HepG2 (cell line): ENCODE measurements around the gene ARHGAP32. TPM values are rescaled to one million over a fixed set of nuclear protein-coding genes. Genes with fewer than 3 reads are reported as not detected.

ENCODE experiments used
- ASH2L ChIP-seq: fragments of 300-600, 200-600 bp; sonication (generic); IDR thresholded peaks from 2 replicates; pipeline ENCODE4 v1.7.0; 2017; ENCODE audit warnings: low read depth, mild to moderate bottlenecking, moderate library complexity, mixed read lengths, low read length; ENCODE audit not compliant: insufficient read length
- CCAR2 ChIP-seq: fragments of 200-400 bp; formaldehyde crosslinking; optimal IDR thresholded peaks from 2 replicates; pipeline ENCODE3; 2018; ENCODE audit warnings: low read depth, mild to moderate bottlenecking, low read length, moderate library complexity
- CEBPB ChIP-seq: IDR thresholded peaks from 2 replicates; pipeline ENCODE4 v1.6.1; 2011; ENCODE audit warnings: low read depth, low read length, improper control_type of control experiment, borderline replicate concordance
- EP300 ChIP-seq, 3 experiments: sonication (generic) in 1 of 3; formaldehyde crosslinking in 1 of 3; IDR thresholded peaks; 2 replicates each; pipeline versions ENCODE4 v1.5.1 to v1.6.1; 2011 to 2020; ENCODE audit warnings: low read depth in 2 of 3, low read length in 2 of 3, borderline replicate concordance in 1 of 3, improper control_type of control experiment in 1 of 3, mild to moderate bottlenecking in 1 of 3, missing genetic modification reagents in 1 of 3, moderate library complexity in 1 of 3
- FOXP1 ChIP-seq, 2 experiments: fragments of 450-650 bp in 1 of 2; IDR thresholded peaks; 2 replicates each; pipeline ENCODE4 v1.6.1; 2017 to 2018; ENCODE audit warnings: antibody characterized with exemption in 1 of 2
- HMG20A ChIP-seq: IDR thresholded peaks from 2 replicates; pipeline ENCODE4 v1.6.1; 2016; ENCODE audit warnings: borderline replicate concordance
- HNF4A ChIP-seq: sonication (generic); formaldehyde crosslinking; IDR thresholded peaks from 2 replicates; pipeline ENCODE4 v1.4.0; 2020; ENCODE audit warnings: missing genetic modification reagents
- IRF2 ChIP-seq: IDR thresholded peaks from 2 replicates; pipeline ENCODE4 v1.6.1; 2018; ENCODE audit warnings: missing genetic modification reagents, missing compliant biosample characterization
- NCOR1 ChIP-seq: fragments of 200-600 bp; sonication (generic); IDR thresholded peaks from 2 replicates; pipeline ENCODE4 v1.7.0; 2017; ENCODE audit warnings: antibody characterized with exemption, low read length, borderline replicate concordance
- NR2F1 ChIP-seq, 2 experiments: fragments of 450-650 bp in 1 of 2; formaldehyde crosslinking in 1 of 2; IDR thresholded peaks; 2 replicates each; pipeline versions ENCODE4 v1.5.0 to v1.6.1; 2016 to 2020; ENCODE audit warnings: mild to moderate bottlenecking in 1 of 2, missing compliant biosample characterization in 1 of 2, missing genetic modification reagents in 1 of 2, moderate library complexity in 1 of 2
- NR2F2 ChIP-seq: IDR thresholded peaks from 2 replicates; pipeline ENCODE4 v1.6.1; 2012; ENCODE audit warnings: low read depth, inconsistent platforms, borderline replicate concordance
- NR2F6 ChIP-seq, 2 experiments: IDR thresholded peaks; 2 replicates each; pipeline ENCODE4 v1.6.1; 2016; ENCODE audit warnings: antibody characterized with exemption in 1 of 2, mild to moderate bottlenecking in 1 of 2
- SAP130 ChIP-seq: IDR thresholded peaks from 2 replicates; pipeline ENCODE4 v1.6.1; 2016; ENCODE audit warnings: low read depth
- SMAD1 ChIP-seq: sonication (generic); formaldehyde crosslinking; IDR thresholded peaks from 2 replicates; pipeline ENCODE4 v1.4.0; 2020; ENCODE audit warnings: missing genetic modification reagents, low read depth, mild to moderate bottlenecking, borderline replicate concordance
- SOX5 ChIP-seq: IDR thresholded peaks from 2 replicates; pipeline ENCODE4 v1.6.1; 2016; ENCODE audit warnings: borderline replicate concordance
- SOX6 ChIP-seq, 2 experiments: fragments of 450-650 bp in 1 of 2; sonication (generic) in 1 of 2; formaldehyde crosslinking in 1 of 2; IDR thresholded peaks; 2 replicates each; pipeline versions ENCODE4 v1.4.0 to v1.6.1; 2017 to 2020; ENCODE audit warnings: antibody characterized with exemption in 1 of 2, mild to moderate bottlenecking in 1 of 2, missing genetic modification reagents in 1 of 2
- TBX3 ChIP-seq: fragments of 450-650 bp; IDR thresholded peaks from 2 replicates; pipeline ENCODE4 v1.6.1; 2017; ENCODE audit warnings: antibody characterized with exemption, mild to moderate bottlenecking, inconsistent platforms, borderline replicate concordance
- TOPORS ChIP-seq: sonication (generic); formaldehyde crosslinking; IDR thresholded peaks from 2 replicates; pipeline ENCODE4 v1.8.0; 2023; ENCODE audit warnings: mild to moderate bottlenecking, missing genetic modification reagents
- ZNF619 ChIP-seq: sonication (generic); formaldehyde crosslinking; IDR thresholded peaks from 2 replicates; pipeline ENCODE4 v1.4.0; 2020; ENCODE audit warnings: mild to moderate bottlenecking, missing genetic modification reagents
- ZSCAN31 ChIP-seq: sonication (generic); formaldehyde crosslinking; IDR thresholded peaks from 2 replicates; pipeline ENCODE4 v1.5.0; 2020; ENCODE audit warnings: low read depth, mild to moderate bottlenecking, missing genetic modification reagents
- polyA plus RNA-seq, 8 experiments: library from polyadenylated mRNA; depleted of rRNA in 3 of 8; stranded (reverse) in 7 of 8; unstranded in 1 of 8; fragments of >200 nt; fragmentation: Illumina TruSeq in 4 of 8; extraction: Trizol in 4 of 8; gene quantifications; 2 replicates each; pipeline versions ENCODE4 v1.2.1 to v1.2.3, GENCODE V29; 2011 to 2016; ENCODE audit warnings: low read depth in 4 of 8, missing spikeins in 1 of 8, mixed read lengths in 1 of 8; ENCODE audit not compliant: insufficient read depth in 1 of 8
- total RNA-seq, 5 experiments: library from RNA; depleted of rRNA; stranded (reverse); fragments of >200 nt; fragmentation: Illumina TruSeq; extraction: Trizol; gene quantifications; 2 replicates each; pipeline ENCODE4 v1.2.3, GENCODE V29; 2016; ENCODE audit warnings: low read depth in 1 of 5
- TF ChIP-seq, protein P1 (sequence below): IDR thresholded peaks from 2 replicates; pipeline ENCODE4 v1.4.0; 2020; ENCODE audit warnings: mild to moderate bottlenecking, missing genetic modification reagents
- TF ChIP-seq, protein P2 (sequence below): IDR thresholded peaks from 2 replicates; pipeline ENCODE4 v1.6.1; 2016; ENCODE audit warnings: low read depth
- TF ChIP-seq, protein P3 (sequence below): sonication (generic); formaldehyde crosslinking; conservative IDR thresholded peaks from 2 replicates; pipeline ENCODE4 v1.4.0; 2020; ENCODE audit warnings: missing genetic modification reagents

ARHGAP32 gene
- total and polyA plus RNA-seq, 2 of the 13 experiments (the other 11 are each of a cell fraction or from before 2014, with no cell fraction given): 6.3 to 8.2 TPM

- TF ChIP-seq NR2F6 (IDR thresholded peaks at IDR 0.05) (peak; percentile 85), NR2F6 (CRISPR knock-in tag; IDR thresholded peaks at IDR 0.05) (peak; percentile 59), NR2F2 (peak; percentile 70), NR2F1 (CRISPR knock-in tag; IDR thresholded peaks at IDR 0.05) (peak; percentile 32 to 72; a peak in 2 of 4 replicates), SOX6 (IDR thresholded peaks at IDR 0.05) (no peak), SOX6 (CRISPR knock-in tag; IDR thresholded peaks at IDR 0.05) (peak; percentile 75; the same call in 1 of the 2 replicates), IRF2 (CRISPR knock-in tag) (0 out of 2 replicates have a peak, but pooled peaks have one; percentile 32), NCOR1 (peak; percentile 53; the same call in 1 of the 2 replicates), SAP130 (CRISPR knock-in tag) (peak; percentile 26; the same call in 1 of the 2 replicates), TOPORS (CRISPR knock-in tag) (no peak), CCAR2 (no peak), EP300 (IDR thresholded peaks at IDR 0.05; ENCODE audit: low read depth in 2 of 2, low read length in 2 of 2) (peak in 1 of 2 experiments; percentile 27; a peak in 1 of 4 replicates), EP300 (CRISPR knock-in tag; IDR thresholded peaks at IDR 0.05; ENCODE audit: borderline replicate concordance) (no peak), ASH2L (peak; percentile 36), FOXP1 (IDR thresholded peaks at IDR 0.05) (no peak), FOXP1 (CRISPR knock-in tag; IDR thresholded peaks at IDR 0.05) (peak; percentile 47; the same call in 1 of the 2 replicates), TBX3 (peak; percentile 32; the same call in 1 of the 2 replicates), CEBPB (peak; percentile 45; the same call in 1 of the 2 replicates), ZNF619 (CRISPR knock-in tag) (no peak), HNF4A (CRISPR knock-in tag) (peak; percentile 50), SOX5 (CRISPR knock-in tag) (peak; percentile 81; the same call in 1 of the 2 replicates), HMG20A (CRISPR knock-in tag) (peak; percentile 58; the same call in 1 of the 2 replicates), SMAD1 (CRISPR knock-in tag) (no peak), ZSCAN31 (CRISPR knock-in tag) (no peak)
- TF ChIP-seq, protein P1, sequence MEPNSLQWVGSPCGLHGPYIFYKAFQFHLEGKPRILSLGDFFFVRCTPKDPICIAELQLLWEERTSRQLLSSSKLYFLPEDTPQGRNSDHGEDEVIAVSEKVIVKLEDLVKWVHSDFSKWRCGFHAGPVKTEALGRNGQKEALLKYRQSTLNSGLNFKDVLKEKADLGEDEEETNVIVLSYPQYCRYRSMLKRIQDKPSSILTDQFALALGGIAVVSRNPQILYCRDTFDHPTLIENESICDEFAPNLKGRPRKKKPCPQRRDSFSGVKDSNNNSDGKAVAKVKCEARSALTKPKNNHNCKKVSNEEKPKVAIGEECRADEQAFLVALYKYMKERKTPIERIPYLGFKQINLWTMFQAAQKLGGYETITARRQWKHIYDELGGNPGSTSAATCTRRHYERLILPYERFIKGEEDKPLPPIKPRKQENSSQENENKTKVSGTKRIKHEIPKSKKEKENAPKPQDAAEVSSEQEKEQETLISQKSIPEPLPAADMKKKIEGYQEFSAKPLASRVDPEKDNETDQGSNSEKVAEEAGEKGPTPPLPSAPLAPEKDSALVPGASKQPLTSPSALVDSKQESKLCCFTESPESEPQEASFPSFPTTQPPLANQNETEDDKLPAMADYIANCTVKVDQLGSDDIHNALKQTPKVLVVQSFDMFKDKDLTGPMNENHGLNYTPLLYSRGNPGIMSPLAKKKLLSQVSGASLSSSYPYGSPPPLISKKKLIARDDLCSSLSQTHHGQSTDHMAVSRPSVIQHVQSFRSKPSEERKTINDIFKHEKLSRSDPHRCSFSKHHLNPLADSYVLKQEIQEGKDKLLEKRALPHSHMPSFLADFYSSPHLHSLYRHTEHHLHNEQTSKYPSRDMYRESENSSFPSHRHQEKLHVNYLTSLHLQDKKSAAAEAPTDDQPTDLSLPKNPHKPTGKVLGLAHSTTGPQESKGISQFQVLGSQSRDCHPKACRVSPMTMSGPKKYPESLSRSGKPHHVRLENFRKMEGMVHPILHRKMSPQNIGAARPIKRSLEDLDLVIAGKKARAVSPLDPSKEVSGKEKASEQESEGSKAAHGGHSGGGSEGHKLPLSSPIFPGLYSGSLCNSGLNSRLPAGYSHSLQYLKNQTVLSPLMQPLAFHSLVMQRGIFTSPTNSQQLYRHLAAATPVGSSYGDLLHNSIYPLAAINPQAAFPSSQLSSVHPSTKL (CRISPR knock-in tag): peak; percentile 68; the same call in 1 of the 2 replicates
- TF ChIP-seq, protein P2, sequence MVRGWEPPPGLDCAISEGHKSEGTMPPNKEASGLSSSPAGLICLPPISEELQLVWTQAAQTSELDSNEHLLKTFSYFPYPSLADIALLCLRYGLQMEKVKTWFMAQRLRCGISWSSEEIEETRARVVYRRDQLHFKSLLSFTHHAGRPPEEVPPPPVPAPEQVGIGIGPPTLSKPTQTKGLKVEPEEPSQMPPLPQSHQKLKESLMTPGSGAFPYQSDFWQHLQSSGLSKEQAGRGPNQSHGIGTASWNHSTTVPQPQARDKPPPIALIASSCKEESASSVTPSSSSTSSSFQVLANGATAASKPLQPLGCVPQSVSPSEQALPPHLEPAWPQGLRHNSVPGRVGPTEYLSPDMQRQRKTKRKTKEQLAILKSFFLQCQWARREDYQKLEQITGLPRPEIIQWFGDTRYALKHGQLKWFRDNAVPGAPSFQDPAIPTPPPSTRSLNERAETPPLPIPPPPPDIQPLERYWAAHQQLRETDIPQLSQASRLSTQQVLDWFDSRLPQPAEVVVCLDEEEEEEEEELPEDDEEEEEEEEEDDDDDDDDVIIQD (CRISPR knock-in tag): peak; percentile 37; the same call in 1 of the 2 replicates
- TF ChIP-seq, protein P3, sequence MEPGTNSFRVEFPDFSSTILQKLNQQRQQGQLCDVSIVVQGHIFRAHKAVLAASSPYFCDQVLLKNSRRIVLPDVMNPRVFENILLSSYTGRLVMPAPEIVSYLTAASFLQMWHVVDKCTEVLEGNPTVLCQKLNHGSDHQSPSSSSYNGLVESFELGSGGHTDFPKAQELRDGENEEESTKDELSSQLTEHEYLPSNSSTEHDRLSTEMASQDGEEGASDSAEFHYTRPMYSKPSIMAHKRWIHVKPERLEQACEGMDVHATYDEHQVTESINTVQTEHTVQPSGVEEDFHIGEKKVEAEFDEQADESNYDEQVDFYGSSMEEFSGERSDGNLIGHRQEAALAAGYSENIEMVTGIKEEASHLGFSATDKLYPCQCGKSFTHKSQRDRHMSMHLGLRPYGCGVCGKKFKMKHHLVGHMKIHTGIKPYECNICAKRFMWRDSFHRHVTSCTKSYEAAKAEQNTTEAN (CRISPR knock-in tag): 0 out of 2 replicates have a peak, but pooled peaks have one; percentile 54
Measured at GRCh38 chr11:129202646-129203045, 10.5 kb upstream of the ARHGAP32 start (continued).
